RWPE1 (cell line): ENCODE measurements around the gene CT47A7.
A peak's percentile ranks its signal among the peaks of the same experiment; 100 is the strongest.
"Not testable (repeated sequence)": the region's sequence is repeated elsewhere in the genome, so short reads cannot be mapped to it uniquely, and the experiment has no call there.

Experiments used
- CTCF ChIA-PET: fragments of 350-600 bp; sonication (Branson Sonifier 250); formaldehyde crosslinking; extraction: SDS; loops from one replicate; lab custom pipeline; 2021; lab: Yijun Ruan, JAX
- POLR2A ChIA-PET: fragments of 400-600 bp; formaldehyde crosslinking; extraction: SDS; loops from one replicate; lab custom pipeline; 2020; ENCODE audit warnings: antibody characterized with exemption; ENCODE audit not compliant: low non-redundant PET; lab: Yijun Ruan, JAX
- DNase-seq: peaks from one replicate; pipeline ENCODE4 v3.0.0; 2012; ENCODE audit warnings: low spot score
- H3K27ac ChIP-seq: fragments of 450-650 bp; 2 replicates; pipeline ENCODE4 v1.5.1; 2017
- CTCF ChIP-seq: fragments of 450-650 bp; conservative IDR thresholded peaks from 2 replicates; pipeline ENCODE4 v1.5.1; 2017; ENCODE audit warnings: low read depth, mild to moderate bottlenecking

CT47A7 gene

GRCh38 chrX:120956500-120956899, at the start of gene CT47A7:
Gene CT47A7, minus strand, starts transcription at chrX:120956600. Its CDS starts 255 bp downstream, at chrX:120956345.
- DNase-seq, CTCF ChIA-PET, POLR2A ChIA-PET, H3K27ac ChIP-seq: not testable (repeated sequence)

- ChIA-PET POLR2A (no interaction called here), CTCF (interaction anchor here (0.6 kb wide), 1 partner anchor 50 kb away, joined by 7 read pairs; no protein-coding TSS in a partner anchor)
- DNase-seq, result peak; percentile 8
- TF ChIP-seq CTCF, result no peak
- no peak overlapping the region for H3K27ac ChIP-seq
Measured at GRCh38 chrX:121000589-121000988, 44.2 kb upstream of the CT47A7 start.

GRCh38 chrX:120999413-120999812, 43.0 kb upstream of the CT47A7 start:
- DNase-seq, result no peak
- no peak for TF ChIP-seq CTCF
- ChIA-PET POLR2A (no interaction called here), CTCF (no interaction called here)
- H3K27ac ChIP-seq, result no peak overlapping the region

GRCh38 chrX:120985660-120986059, 29.3 kb upstream of the CT47A7 start, which contains the start of gene CT47A1:
Gene CT47A1, minus strand, starts transcription at chrX:120985760. Its CDS starts 231 bp downstream, at chrX:120985529.
- CTCF ChIA-PET, H3K27ac ChIP-seq, DNase-seq, POLR2A ChIA-PET: not testable (repeated sequence)
